Skeletal muscle satellite cell (primary cell): ENCODE results near the gene RIMBP2.
"Not testable (repeated sequence)": the region's sequence is repeated elsewhere in the genome, so short reads cannot be mapped to it uniquely, and the experiment has no call there.

ENCODE experiments used
- H3K27me3 ChIP-seq: 2 replicates; pipeline ENCODE4 v1.7.0; 2013; ENCODE audit warnings: low read length; ENCODE audit not compliant: control insufficient read depth, insufficient read depth
- H3K36me3 ChIP-seq: 2 replicates; pipeline ENCODE4 v1.7.0; 2013; ENCODE audit warnings: mild to moderate bottlenecking, control low read depth, low read length; ENCODE audit not compliant: insufficient read depth
- H3K4me1 ChIP-seq: 2 replicates; pipeline ENCODE4 v1.7.0; 2013; ENCODE audit warnings: low read length; ENCODE audit not compliant: control insufficient read depth, insufficient read depth
- H3K4me2 ChIP-seq: 2 replicates; pipeline ENCODE4 v1.7.0; 2013; ENCODE audit warnings: mild to moderate bottlenecking, low read length
- H3K4me3 ChIP-seq: 2 replicates; pipeline ENCODE4 v1.7.0; 2013; ENCODE audit warnings: low read length
- H3K9ac ChIP-seq: 2 replicates; pipeline ENCODE4 v1.7.0; 2013; ENCODE audit warnings: mild to moderate bottlenecking, low read depth, low read length, moderate library complexity
- H3K9me3 ChIP-seq: replicated peaks from 2 replicates; pipeline ENCODE4 v1.7.0; 2013; ENCODE audit warnings: mild to moderate bottlenecking, control low read depth, low read length

Gene RIMBP2

DNA sequence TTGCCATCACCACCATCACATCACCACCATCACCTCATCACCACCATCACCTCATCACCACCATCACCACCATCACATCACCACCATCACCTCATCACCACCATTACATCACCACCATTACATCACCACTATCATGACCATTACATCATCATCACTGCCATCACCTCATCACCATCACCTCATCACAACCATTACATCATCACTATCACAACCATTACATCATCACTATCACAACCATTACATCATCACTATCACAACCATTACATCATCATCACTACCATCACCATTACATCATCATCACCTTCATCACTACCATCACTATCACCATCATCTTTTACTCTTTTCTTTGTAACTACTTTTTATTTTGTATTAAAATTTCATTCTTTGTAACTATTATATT is 131.6 kb downstream of the RIMBP2 start:
- not testable (repeated sequence) for H3K27me3 ChIP-seq

DNA sequence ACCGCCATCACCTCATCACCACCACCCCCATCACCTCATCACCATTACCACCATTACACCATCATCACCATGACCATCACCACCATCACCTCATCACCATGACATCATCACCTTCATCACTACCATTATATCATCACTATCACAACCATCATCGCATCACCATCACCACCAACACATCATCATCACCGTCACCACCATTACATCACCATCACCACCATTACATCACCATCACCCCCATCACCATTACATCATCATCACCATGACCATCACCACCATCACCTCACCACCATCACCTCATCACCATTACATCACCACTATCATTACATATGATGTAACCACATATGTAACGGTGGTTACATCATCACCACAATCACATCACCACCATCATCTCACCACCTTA is 132.3 kb downstream of the RIMBP2 start:
- Histone ChIP-seq H3K36me3 (no peaks in the 10 kb centered on the region), H3K9ac (no peak overlapping the region), H3K27me3 (no peaks in the 10 kb centered on the region), H3K4me2 (no peak overlapping the region), H3K9me3 (peaks cover 13% of the 10 kb centered on the region), H3K4me1 (no peaks in the 10 kb centered on the region), H3K4me3 (no peak overlapping the region)

More for the DNA sequence above, 131.6 kb downstream of the RIMBP2 start:
- H3K4me3 ChIP-seq, H3K4me1 ChIP-seq, H3K4me2 ChIP-seq, H3K9ac ChIP-seq, H3K36me3 ChIP-seq: not testable (repeated sequence)
- H3K9me3 ChIP-seq: peaks cover 13% of the 10 kb centered on the region

DNA sequence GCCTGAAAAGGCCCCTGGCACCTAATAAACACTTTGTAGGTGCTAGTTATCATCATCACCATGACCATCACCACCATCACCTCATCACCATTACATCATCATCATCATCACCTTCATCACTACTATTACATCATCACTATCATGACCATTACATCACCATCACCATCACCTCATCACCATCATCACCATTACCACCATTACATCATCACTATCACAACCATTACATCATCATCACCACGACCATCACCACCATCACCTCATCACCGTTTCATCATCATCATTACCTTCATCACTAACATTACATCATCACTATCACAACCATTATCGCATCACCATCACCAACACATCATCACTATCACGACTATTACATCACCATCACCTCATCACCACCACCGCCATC is 132.8 kb downstream of the RIMBP2 start:
- no peak overlapping the region for H3K4me3 ChIP-seq
- H3K9me3 ChIP-seq: peaks cover 15% of the 10 kb centered on the region
- H3K4me1 ChIP-seq: no peaks in the 10 kb centered on the region
- H3K9ac ChIP-seq: no peak overlapping the region
- H3K4me2 ChIP-seq: no peak overlapping the region
- H3K27me3 ChIP-seq: no peaks in the 10 kb centered on the region
- H3K36me3 ChIP-seq: no peaks in the 10 kb centered on the region

DNA sequence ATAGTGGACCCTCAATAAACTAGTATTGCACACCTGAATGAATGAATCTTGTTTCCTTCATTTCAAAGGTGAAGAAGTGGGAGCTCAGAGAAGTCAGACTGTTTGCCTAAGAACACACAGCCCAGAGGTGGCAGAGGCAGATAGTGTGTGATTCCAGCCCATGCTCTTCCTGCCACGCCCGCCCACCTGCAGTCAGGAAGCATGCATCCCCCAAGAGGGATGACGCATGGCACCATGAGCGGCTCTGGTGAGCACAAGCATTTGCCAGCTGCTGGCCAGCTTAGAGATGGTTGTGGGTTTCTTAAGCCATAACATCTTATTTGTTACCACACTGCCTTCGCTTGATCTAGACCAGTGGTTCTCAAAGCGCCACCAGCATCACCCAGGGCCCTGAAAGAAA is 133.8 kb downstream of the RIMBP2 start:
- no peak overlapping the region for H3K4me2 ChIP-seq
- H3K4me1 ChIP-seq: no peaks in the 10 kb centered on the region
- H3K9ac ChIP-seq: no peak overlapping the region
- no peak overlapping the region for H3K4me3 ChIP-seq
- H3K9me3 ChIP-seq: peaks cover 16% of the 10 kb centered on the region
- no peaks in the 10 kb centered on the region for H3K27me3 ChIP-seq
- no peaks in the 10 kb centered on the region for H3K36me3 ChIP-seq

DNA sequence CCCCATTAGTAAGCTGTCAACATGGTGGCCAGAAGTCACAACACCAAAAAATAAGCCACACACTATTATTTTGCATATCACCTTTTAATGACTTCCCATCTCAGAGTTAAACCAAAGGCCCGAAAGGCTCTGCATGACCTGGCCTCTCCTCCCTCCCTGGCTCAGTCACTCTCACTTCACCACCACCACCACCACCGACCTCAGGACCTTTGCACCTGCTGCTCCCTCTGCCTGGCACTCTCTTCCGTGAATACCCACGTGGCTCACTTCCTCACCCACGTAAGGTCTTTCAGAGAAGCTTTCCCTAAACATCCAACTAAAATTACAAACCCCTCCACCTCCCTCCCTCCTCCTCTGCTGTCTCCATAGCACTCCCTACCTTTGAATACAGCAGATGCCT is 134.3 kb downstream of the RIMBP2 start:
- Histone ChIP-seq H3K4me1 (no peaks in the 10 kb centered on the region), H3K9me3 (peaks cover 16% of the 10 kb centered on the region), H3K36me3 (no peaks in the 10 kb centered on the region), H3K4me2 (no peak overlapping the region), H3K27me3 (no peaks in the 10 kb centered on the region), H3K4me3 (no peak overlapping the region), H3K9ac (no peak overlapping the region)

DNA sequence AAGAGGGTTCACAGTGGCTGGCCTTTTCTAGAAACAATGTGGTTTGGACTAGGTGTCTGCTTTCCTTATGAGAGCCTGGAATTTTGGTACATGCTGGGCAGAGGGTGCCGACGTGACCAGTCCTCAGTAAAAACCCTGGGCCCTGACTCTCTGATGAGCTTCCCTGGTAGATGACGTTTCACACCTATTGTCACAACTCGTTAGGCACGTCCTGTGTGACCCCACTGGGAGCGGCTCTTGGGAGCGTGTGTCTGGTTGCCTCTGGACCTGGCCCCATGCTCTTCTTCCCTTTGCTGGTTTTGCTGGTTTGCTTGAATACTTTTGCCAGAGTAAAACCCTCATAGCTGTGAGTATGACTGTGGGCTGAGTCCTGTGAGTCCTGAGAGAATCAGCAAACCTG is 136.9 kb downstream of the RIMBP2 start:
- Histone ChIP-seq H3K4me2 (no peak overlapping the region), H3K9ac (no peak overlapping the region), H3K27me3 (no peaks in the 10 kb centered on the region), H3K9me3 (peaks cover 17% of the 10 kb centered on the region), H3K36me3 (no peaks in the 10 kb centered on the region), H3K4me1 (no peaks in the 10 kb centered on the region), H3K4me3 (no peak overlapping the region)

DNA sequence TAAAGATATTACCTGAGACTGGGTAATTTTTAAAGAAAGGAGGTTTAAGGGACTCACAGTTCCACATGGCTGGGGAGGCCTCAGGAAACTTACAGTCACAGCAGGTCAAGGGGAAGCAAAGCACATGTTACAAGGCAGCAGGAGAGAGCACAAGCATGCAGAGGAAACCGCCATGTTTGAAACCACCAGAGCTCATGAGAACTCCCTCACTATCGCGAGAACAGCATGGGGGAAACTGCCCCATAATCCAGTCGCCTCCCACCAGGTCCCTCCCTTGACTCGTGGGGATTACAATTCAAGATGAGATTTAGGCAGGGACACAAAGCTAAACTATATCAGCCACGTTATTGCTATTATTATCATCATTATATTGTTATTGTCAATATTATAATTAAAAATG is 138.7 kb downstream of the RIMBP2 start:
- no peaks in the 10 kb centered on the region for H3K36me3 ChIP-seq
- H3K9me3 ChIP-seq: peaks cover 14% of the 10 kb centered on the region
- no peak overlapping the region for H3K4me2 ChIP-seq
- no peaks in the 10 kb centered on the region for H3K27me3 ChIP-seq
- no peak overlapping the region for H3K9ac ChIP-seq
- H3K4me1 ChIP-seq: no peaks in the 10 kb centered on the region
- H3K4me3 ChIP-seq: no peak overlapping the region

DNA sequence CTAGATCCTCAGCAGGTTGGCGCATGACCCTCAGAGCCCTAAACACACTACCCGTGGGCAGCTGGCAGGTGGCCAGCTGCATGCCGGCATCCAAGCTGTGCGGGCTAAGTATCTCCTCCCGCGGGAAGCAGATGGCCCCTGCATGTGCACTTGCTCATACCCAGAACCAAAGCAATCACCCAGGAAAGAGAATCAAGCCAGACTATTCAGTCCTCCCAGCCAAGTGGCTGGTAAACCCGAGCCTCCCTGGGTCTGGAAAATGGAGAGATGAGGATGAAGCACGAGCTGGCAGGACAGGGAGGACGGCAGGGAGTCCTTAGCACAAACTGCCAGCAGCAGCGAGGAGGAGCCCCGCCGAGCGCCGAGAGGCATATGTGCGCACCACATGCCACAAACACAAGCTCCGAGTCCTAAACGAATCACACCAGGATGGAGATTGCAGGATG is 139.7 kb downstream of the RIMBP2 start:
- H3K27me3 ChIP-seq: no peaks in the 10 kb centered on the region
- no peak overlapping the region for H3K4me2 ChIP-seq
- no peaks in the 10 kb centered on the region for H3K36me3 ChIP-seq
- H3K4me3 ChIP-seq: no peak overlapping the region
- no peak overlapping the region for H3K9ac ChIP-seq
- H3K9me3 ChIP-seq: peaks cover 22% of the 10 kb centered on the region
- no peaks in the 10 kb centered on the region for H3K4me1 ChIP-seq

DNA sequence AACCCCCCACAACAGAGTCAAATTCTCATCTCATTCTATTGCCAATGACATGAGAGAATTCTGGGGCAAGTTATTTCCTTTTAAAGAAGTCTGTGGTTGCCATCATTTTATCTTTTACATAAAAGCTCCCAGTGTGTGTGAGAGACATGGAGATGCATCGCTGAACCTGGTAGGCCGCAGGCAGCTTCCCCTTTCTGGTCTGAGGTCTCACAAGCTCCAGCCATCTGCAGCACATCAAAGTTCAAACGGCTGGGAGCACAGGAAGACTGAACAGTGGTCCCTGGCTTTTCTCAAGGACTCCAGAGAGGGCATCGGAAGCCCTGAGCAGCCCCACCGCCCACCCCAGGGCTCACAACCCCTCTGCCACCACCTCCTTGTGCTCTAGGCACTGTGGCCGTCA is 141.7 kb downstream of the RIMBP2 start:
- H3K9ac ChIP-seq: no peak overlapping the region
- no peaks in the 10 kb centered on the region for H3K27me3 ChIP-seq
- H3K9me3 ChIP-seq: peaks cover 22% of the 10 kb centered on the region
- H3K4me3 ChIP-seq: no peak overlapping the region
- no peaks in the 10 kb centered on the region for H3K4me1 ChIP-seq
- H3K4me2 ChIP-seq: no peak overlapping the region
- H3K36me3 ChIP-seq: no peaks in the 10 kb centered on the region

DNA sequence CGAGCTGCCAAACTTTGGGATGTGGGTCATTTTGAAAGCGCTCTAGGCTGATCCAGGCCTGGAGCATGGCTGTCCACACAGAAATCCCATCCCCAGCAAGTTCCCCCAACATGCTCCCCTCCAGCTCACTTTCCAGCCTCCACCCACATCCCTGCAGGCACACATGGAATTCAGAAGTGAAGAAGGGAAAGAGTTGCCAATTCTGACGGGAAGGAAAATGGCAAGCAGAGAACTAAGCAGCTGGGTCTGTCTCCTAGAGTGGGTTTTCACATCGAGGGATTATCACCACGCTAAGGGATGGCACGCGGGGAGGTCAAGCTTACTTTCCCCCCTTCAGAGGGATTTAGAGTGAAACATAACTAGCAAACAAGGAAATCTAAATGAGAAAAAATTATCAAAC is 142.3 kb downstream of the RIMBP2 start:
- no peak overlapping the region for H3K4me3 ChIP-seq
- H3K36me3 ChIP-seq: no peaks in the 10 kb centered on the region
- H3K9ac ChIP-seq: no peak overlapping the region
- no peaks in the 10 kb centered on the region for H3K4me1 ChIP-seq
- H3K9me3 ChIP-seq: peaks cover 22% of the 10 kb centered on the region
- H3K4me2 ChIP-seq: no peak overlapping the region
- H3K27me3 ChIP-seq: no peaks in the 10 kb centered on the region

DNA sequence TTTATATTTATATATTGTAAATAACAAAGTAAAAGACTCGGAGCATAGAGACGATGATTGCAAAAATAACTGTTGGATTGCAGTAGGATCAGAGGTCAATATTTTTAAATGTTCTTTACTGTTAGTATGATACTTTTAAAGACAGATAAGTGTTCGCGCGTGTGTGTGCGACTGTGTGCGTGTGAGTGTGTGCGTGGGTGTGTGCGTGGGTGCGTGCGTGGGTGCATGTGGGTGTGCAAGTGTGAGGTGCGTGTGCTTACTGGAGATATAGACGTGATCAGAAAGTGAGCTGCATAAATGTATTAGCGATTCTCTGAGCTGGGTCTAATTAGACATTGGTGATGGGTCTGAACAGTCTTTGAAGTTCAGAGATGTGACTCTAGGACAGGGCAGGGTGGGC is 142.9 kb downstream of the RIMBP2 start:
- Histone ChIP-seq H3K9me3 (peaks cover 23% of the 10 kb centered on the region), H3K36me3 (no peaks in the 10 kb centered on the region), H3K4me3 (no peak overlapping the region), H3K4me2 (no peak overlapping the region), H3K4me1 (no peaks in the 10 kb centered on the region), H3K27me3 (no peaks in the 10 kb centered on the region), H3K9ac (no peak overlapping the region)

DNA sequence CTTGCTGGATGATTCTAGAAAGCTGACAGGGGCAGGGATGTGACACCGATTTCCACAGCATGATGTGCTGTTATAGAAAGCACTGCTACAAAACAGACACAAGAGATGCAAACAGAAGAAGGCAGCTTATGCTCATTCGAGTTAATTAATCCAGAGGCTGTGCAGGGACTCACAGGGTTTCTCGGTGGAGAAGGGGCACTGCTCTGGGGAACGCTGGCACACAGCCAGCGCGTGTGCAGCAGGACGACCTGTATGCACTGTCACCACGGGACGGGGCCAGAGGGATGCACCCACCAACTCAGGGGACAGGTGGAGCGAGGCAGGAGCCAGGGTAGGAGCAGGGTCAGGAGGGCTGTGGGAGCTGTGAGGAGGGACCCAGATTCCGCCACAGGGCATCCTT is 143.5 kb downstream of the RIMBP2 start:
- Histone ChIP-seq H3K27me3 (no peaks in the 10 kb centered on the region), H3K36me3 (no peaks in the 10 kb centered on the region), H3K9me3 (peaks cover 20% of the 10 kb centered on the region), H3K4me3 (no peak overlapping the region), H3K9ac (no peak overlapping the region), H3K4me2 (no peak overlapping the region), H3K4me1 (no peaks in the 10 kb centered on the region)
